HEK293 (cell line): ENCODE data around the gene FNDC10.
A peak's percentile ranks its signal among the peaks of the same experiment; 100 is the strongest.

Experiments
- BCL11A ChIP-seq: fragments of 450-650 bp; formaldehyde crosslinking; IDR thresholded peaks from 2 replicates; pipeline ENCODE4 v1.5.1; 2016; ENCODE audit warnings: low read depth, missing biosample characterization, missing genetic modification characterization
- GLIS2 ChIP-seq: fragments of 450-650 bp; formaldehyde crosslinking; IDR thresholded peaks from 2 replicates; pipeline ENCODE4 v1.5.1; 2016; ENCODE audit warnings: missing biosample characterization, missing genetic modification characterization
- IKZF3 ChIP-seq: fragments of 450-650 bp; IDR thresholded peaks from 2 replicates; pipeline ENCODE4 v1.5.0; 2018; ENCODE audit warnings: missing biosample characterization, mild to moderate bottlenecking, missing genetic modification characterization, moderate library complexity
- INSM2 ChIP-seq: fragments of 450-650 bp; formaldehyde crosslinking; IDR thresholded peaks from 2 replicates; pipeline ENCODE4 v1.5.1; 2016; ENCODE audit warnings: missing biosample characterization, missing genetic modification characterization
- PRDM2 ChIP-seq: fragments of 450-650 bp; formaldehyde crosslinking; IDR thresholded peaks from 2 replicates; pipeline ENCODE4 v1.5.1; 2016; ENCODE audit warnings: missing biosample characterization, missing genetic modification characterization, borderline replicate concordance
- SETDB1 ChIP-seq: IDR thresholded peaks from one replicate; pipeline ENCODE4 v1.6.1; 2017; ENCODE audit warnings: mild to moderate bottlenecking, low read length, moderate library complexity, mixed read lengths; ENCODE audit not compliant: insufficient read length
- ZBTB20 ChIP-seq: fragments of 450-650 bp; formaldehyde crosslinking; IDR thresholded peaks from 2 replicates; pipeline ENCODE4 v1.5.1; 2016; ENCODE audit warnings: missing biosample characterization, missing genetic modification characterization
- ZFP41 ChIP-seq: fragments of 450-650 bp; formaldehyde crosslinking; IDR thresholded peaks from 2 replicates; pipeline ENCODE4 v1.5.1; 2016; ENCODE audit warnings: missing biosample characterization, missing genetic modification characterization, borderline replicate concordance
- ZFP69B ChIP-seq: fragments of 450-650 bp; formaldehyde crosslinking; IDR thresholded peaks from 2 replicates; pipeline ENCODE4 v1.5.1; 2016; ENCODE audit warnings: missing biosample characterization, missing genetic modification characterization
- ZNF175 ChIP-seq: fragments of 450-650 bp; formaldehyde crosslinking; IDR thresholded peaks from 2 replicates; pipeline ENCODE4 v1.5.1; 2016; ENCODE audit warnings: missing biosample characterization, missing genetic modification characterization
- ZNF248 ChIP-seq: fragments of 450-650 bp; formaldehyde crosslinking; IDR thresholded peaks from 2 replicates; pipeline ENCODE4 v1.5.1; 2017; ENCODE audit warnings: missing biosample characterization, missing genetic modification characterization
- ZNF311 ChIP-seq: fragments of 450-650 bp; formaldehyde crosslinking; IDR thresholded peaks from 2 replicates; pipeline ENCODE4 v1.5.1; 2017; ENCODE audit warnings: missing biosample characterization, missing genetic modification characterization, borderline replicate concordance
- ZNF426 ChIP-seq: fragments of 450-650 bp; formaldehyde crosslinking; IDR thresholded peaks from 2 replicates; pipeline ENCODE4 v1.5.1; 2017; ENCODE audit warnings: missing biosample characterization, missing genetic modification characterization, mild to moderate bottlenecking, inconsistent platforms, moderate library complexity
- ZNF48 ChIP-seq: fragments of 450-650 bp; formaldehyde crosslinking; IDR thresholded peaks from 2 replicates; pipeline ENCODE4 v1.5.1; 2016; ENCODE audit warnings: missing biosample characterization, missing genetic modification characterization
- ZNF623 ChIP-seq: fragments of 450-650 bp; formaldehyde crosslinking; IDR thresholded peaks from 2 replicates; pipeline ENCODE4 v1.5.1; 2016; ENCODE audit warnings: missing biosample characterization, missing genetic modification characterization
- ZNF654 ChIP-seq: fragments of 450-650 bp; formaldehyde crosslinking; IDR thresholded peaks from 2 replicates; pipeline ENCODE4 v1.5.1; 2016; ENCODE audit warnings: low read depth, missing biosample characterization, missing genetic modification characterization
- ZNF658 ChIP-seq: fragments of 450-650 bp; formaldehyde crosslinking; IDR thresholded peaks from 2 replicates; pipeline ENCODE4; 2016; ENCODE audit warnings: missing biosample characterization, missing genetic modification characterization
- ZNF692 ChIP-seq: fragments of 450-650 bp; formaldehyde crosslinking; IDR thresholded peaks from 2 replicates; pipeline ENCODE4 v1.5.1; 2016; ENCODE audit warnings: missing biosample characterization, missing genetic modification characterization
- ZNF707 ChIP-seq: fragments of 450-650 bp; formaldehyde crosslinking; IDR thresholded peaks from 2 replicates; pipeline ENCODE4 v1.5.1; 2016; ENCODE audit warnings: missing biosample characterization, missing genetic modification characterization
- ZNF776 ChIP-seq: fragments of 450-650 bp; formaldehyde crosslinking; IDR thresholded peaks from 2 replicates; pipeline ENCODE4 v1.5.0; 2017; ENCODE audit warnings: missing biosample characterization, missing genetic modification characterization, borderline replicate concordance
- ZNF837 ChIP-seq: fragments of 450-650 bp; formaldehyde crosslinking; IDR thresholded peaks from 2 replicates; pipeline ENCODE4 v1.5.1; 2016; ENCODE audit warnings: missing biosample characterization, missing genetic modification characterization
- ZXDB ChIP-seq: fragments of 450-650 bp; formaldehyde crosslinking; IDR thresholded peaks from 2 replicates; pipeline ENCODE4 v1.5.1; 2016; ENCODE audit warnings: missing biosample characterization, missing genetic modification characterization
- TF ChIP-seq, protein P1 (sequence below): fragments of 450-650 bp; formaldehyde crosslinking; IDR thresholded peaks from 2 replicates; pipeline ENCODE4 v1.5.1; 2017; ENCODE audit warnings: missing biosample characterization, mild to moderate bottlenecking, missing genetic modification characterization, moderate library complexity
- TF ChIP-seq, protein P2 (sequence below): fragments of 450-650 bp; formaldehyde crosslinking; IDR thresholded peaks from 2 replicates; pipeline ENCODE4 v1.5.1; 2016; ENCODE audit warnings: missing biosample characterization, missing genetic modification characterization
- TF ChIP-seq, protein P3 (sequence below): fragments of 450-650 bp; formaldehyde crosslinking; IDR thresholded peaks from 2 replicates; pipeline ENCODE4 v1.5.1; 2016; ENCODE audit warnings: missing biosample characterization, missing genetic modification characterization

FNDC10 gene

DNA sequence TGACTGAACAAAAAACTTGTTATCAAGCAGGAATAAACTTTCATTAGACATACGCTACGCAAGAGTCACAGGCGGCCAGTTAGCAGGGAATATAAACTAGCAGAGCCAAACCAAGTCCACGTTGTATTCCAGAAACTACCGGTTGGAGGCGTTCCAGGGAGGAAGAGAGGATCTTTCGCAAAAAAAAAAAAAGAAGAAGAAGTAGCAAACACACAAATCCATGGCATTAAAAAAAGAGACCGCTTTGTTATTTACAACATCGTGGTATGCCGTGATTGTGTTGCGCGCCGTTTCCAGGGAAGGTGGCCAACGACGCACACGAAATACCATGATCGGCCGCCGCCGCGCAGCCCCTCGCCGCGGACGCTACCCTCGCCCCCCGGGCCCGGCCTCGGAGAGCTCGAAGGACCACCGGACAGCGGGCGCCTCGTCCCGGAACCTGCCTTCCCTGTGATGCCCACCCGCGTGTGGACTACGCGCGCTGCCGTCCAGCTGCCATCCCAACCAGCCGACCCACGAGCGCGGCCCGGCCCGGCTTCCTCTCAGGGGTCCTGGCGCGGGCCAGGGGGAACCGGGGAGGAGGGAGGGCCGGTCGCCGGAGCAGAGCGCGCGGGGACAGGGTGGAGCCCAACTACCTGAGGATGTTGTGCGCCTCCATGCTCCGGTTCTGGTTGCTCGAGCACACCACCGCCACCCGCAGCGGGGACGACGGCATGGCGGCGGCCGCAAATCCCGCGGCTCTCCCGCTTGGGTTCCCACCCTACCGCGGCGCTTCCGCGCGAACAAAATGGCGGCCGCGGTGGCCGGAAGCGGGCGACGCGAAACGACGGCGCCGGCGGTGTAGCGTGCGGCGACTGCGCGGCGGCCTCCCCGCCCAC, 25.9 kb downstream of the FNDC10 start (continued):
- no peak; the same call in 1 of the 2 replicates for TF ChIP-seq INSM2
- no peak for TF ChIP-seq IKZF3
- TF ChIP-seq ZFP69B = no peak
- TF ChIP-seq, protein P1, sequence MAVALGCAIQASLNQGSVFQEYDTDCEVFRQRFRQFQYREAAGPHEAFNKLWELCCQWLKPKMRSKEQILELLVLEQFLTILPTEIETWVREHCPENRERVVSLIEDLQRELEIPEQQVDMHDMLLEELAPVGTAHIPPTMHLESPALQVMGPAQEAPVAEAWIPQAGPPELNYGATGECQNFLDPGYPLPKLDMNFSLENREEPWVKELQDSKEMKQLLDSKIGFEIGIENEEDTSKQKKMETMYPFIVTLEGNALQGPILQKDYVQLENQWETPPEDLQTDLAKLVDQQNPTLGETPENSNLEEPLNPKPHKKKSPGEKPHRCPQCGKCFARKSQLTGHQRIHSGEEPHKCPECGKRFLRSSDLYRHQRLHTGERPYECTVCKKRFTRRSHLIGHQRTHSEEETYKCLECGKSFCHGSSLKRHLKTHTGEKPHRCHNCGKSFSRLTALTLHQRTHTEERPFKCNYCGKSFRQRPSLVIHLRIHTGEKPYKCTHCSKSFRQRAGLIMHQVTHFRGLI (tag by site-specific recombination) = 0 out of 2 replicates have a peak, but pooled peaks have one; percentile 46
- TF ChIP-seq ZNF48 = no peak
- TF ChIP-seq, protein P2, sequence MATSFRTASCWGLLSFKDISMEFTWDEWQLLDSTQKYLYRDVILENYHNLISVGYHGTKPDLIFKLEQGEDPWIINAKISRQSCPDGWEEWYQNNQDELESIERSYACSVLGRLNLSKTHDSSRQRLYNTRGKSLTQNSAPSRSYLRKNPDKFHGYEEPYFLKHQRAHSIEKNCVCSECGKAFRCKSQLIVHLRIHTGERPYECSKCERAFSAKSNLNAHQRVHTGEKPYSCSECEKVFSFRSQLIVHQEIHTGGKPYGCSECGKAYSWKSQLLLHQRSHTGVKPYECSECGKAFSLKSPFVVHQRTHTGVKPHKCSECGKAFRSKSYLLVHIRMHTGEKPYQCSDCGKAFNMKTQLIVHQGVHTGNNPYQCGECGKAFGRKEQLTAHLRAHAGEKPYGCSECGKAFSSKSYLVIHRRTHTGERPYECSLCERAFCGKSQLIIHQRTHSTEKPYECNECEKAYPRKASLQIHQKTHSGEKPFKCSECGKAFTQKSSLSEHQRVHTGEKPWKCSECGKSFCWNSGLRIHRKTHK = no peak
- no peak for TF ChIP-seq ZNF175 (tag by site-specific recombination)
- no peak for TF ChIP-seq ZNF311 (tag by site-specific recombination)
- no peak for TF ChIP-seq ZNF658 (tag by site-specific recombination)
- TF ChIP-seq ZNF623 = no peak
- no peak for TF ChIP-seq ZNF837 (tag by site-specific recombination)
- TF ChIP-seq, protein P3, sequence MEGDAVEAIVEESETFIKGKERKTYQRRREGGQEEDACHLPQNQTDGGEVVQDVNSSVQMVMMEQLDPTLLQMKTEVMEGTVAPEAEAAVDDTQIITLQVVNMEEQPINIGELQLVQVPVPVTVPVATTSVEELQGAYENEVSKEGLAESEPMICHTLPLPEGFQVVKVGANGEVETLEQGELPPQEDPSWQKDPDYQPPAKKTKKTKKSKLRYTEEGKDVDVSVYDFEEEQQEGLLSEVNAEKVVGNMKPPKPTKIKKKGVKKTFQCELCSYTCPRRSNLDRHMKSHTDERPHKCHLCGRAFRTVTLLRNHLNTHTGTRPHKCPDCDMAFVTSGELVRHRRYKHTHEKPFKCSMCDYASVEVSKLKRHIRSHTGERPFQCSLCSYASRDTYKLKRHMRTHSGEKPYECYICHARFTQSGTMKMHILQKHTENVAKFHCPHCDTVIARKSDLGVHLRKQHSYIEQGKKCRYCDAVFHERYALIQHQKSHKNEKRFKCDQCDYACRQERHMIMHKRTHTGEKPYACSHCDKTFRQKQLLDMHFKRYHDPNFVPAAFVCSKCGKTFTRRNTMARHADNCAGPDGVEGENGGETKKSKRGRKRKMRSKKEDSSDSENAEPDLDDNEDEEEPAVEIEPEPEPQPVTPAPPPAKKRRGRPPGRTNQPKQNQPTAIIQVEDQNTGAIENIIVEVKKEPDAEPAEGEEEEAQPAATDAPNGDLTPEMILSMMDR = peak; percentile 56; the same call in 1 of the 2 replicates
- no peak; the same call in 1 of the 2 replicates for TF ChIP-seq ZNF692 (tag by site-specific recombination)
- TF ChIP-seq ZXDB = 0 out of 2 replicates have a peak, but pooled peaks have one; percentile 13
- TF ChIP-seq ZNF426 = no peak
- TF ChIP-seq PRDM2 (tag by site-specific recombination) = no peak
- no peak for TF ChIP-seq BCL11A (tag by site-specific recombination)
- no peak for TF ChIP-seq ZNF776 (tag by site-specific recombination)
- no peak; the same call in 1 of the 2 replicates for TF ChIP-seq ZBTB20 (tag by site-specific recombination)
- TF ChIP-seq SETDB1 = no peak
- no peak for TF ChIP-seq ZNF248
- no peak for TF ChIP-seq ZNF654
- TF ChIP-seq ZFP41 (tag by site-specific recombination) = no peak
- peak; percentile 53 for TF ChIP-seq GLIS2 (tag by site-specific recombination)
- no peak for TF ChIP-seq ZNF707 (tag by site-specific recombination)
